ENCODE measurements around the gene UNKL.

The UNKL gene, protein sequence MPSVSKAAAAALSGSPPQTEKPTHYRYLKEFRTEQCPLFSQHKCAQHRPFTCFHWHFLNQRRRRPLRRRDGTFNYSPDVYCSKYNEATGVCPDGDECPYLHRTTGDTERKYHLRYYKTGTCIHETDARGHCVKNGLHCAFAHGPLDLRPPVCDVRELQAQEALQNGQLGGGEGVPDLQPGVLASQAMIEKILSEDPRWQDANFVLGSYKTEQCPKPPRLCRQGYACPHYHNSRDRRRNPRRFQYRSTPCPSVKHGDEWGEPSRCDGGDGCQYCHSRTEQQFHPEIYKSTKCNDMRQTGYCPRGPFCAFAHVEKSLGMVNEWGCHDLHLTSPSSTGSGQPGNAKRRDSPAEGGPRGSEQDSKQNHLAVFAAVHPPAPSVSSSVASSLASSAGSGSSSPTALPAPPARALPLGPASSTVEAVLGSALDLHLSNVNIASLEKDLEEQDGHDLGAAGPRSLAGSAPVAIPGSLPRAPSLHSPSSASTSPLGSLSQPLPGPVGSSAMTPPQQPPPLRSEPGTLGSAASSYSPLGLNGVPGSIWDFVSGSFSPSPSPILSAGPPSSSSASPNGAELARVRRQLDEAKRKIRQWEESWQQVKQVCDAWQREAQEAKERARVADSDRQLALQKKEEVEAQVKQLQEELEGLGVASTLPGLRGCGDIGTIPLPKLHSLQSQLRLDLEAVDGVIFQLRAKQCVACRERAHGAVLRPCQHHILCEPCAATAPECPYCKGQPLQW

DNA sequence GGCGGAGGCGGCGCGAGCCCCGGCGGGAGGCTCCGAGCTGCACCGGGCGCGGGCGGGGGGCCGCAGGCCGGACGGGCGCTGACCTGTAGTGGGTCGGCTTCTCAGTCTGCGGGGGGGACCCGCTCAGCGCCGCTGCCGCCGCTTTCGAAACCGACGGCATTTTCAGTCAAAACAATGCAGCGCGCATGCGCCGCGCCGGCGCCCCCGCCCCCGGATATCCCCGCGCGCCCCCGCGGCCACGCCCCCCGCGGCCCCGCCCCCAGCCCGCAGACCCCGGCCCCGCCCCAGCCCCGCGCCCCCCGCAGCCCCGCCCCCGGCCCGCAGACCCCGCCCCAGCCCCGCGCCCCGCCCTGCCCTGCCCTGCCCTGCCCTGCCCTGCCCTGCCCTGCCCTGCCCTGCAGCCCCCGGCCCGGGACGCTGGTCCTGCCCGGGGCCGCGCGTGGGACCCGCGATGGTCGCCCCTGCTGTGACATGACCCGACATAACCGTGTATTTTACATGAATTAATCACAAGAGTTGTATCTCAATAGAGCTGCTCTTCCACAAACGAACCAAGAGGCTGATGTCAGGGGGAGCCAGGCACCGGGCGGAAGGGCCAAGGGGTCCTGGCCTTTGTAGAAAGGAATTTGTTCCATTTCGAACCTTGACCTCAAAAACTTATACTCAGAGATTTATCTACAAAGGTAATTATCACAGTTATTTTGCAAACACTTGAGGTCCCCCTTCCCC lies at the start of gene UNKL:
Gene UNKL (minus strand): TSS at position 173 of the 729 bp plus-strand sequence. CDS start 13 bp downstream, at position 160.
- DNase-seq, result peak; percentile 88

DNA sequence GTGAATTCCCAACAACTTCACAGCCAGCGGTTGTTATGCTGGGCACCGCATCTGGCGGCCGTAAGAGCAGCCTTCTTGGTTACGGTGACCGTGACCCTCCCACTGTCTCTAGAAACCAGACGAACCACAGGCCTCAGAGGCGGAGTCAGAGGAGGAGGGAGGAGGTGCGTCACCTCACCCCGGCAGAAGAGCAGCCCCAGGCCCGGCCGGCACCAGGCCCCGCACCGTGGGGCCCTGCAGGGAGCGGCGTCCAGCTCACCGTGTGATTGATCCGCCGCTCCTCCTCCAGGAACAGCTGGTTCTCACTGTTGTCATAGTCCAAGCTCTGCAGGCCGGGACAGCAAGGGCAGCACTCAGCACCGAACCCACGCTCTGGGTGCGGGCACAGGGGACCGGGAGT lies 46.6 kb upstream of the UNKL start:
- DNase-seq, result no peak

DNA sequence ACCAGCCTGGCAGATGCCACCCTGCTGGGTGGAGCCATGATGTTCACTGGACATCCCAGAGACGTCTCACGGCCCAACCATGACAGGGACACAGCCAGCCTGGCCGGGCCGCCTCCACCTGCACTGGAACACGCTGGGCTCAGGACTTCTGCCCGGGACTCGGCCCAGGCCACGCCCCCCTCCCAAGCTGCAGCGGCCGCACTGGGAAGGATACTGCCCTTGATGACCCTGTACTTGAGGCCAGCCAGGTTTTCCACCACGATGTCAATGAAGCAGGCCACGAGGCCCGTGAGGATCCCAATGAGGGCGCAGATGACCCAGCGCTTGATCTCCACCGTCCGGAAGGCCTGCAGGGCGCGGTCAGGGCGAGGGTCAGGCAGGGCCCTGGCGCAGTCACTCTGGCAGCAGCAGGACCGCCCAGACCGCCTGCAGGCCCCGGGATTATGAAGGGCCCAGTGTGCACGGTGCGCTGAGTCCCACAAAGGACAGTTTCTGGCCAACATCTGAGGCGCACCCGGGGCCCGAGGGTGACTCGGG lies 46.2 kb upstream of the UNKL start:
- no peak for DNase-seq

DNA sequence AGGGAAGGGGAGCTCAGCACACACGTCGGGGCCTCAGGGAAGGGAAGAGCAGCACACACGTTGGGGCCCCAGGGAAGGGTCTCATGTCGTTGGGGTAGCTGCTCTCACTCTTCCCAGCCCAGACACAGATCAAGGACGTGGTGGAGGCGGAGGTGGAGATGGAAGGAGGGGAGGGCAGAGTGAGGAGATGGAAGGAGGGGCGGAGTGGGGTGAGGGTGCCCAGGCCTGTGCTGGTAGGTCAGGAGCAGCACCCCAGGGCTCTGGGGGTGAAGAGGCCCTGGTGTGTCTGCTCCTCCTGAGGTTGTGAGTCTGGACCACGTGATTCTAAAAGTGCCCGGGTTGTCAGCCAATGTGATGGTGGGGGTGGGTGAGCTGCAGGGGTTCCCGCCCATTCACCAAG lies 45.5 kb upstream of the UNKL start:
- DNase-seq, result no peak

DNA sequence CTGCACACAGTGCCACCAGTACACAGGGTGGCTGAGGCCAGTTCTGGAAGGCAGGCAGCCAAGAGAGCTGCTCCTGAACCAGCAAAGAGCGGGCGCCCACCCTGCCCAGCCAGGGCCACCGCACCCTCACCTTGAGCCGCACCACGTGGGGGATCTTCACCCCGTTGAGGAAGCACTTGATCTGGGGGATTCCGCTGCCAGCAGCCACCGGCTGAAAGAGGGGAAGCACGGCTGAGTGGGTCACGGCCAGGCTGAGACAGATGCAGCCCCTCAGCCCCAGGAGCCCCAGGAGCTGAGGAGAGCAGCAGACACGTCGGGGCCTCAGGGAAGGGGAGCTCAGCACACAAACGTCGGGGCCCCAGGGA lies 44.5 kb upstream of the UNKL start:
- DNase-seq, result no peak

DNA sequence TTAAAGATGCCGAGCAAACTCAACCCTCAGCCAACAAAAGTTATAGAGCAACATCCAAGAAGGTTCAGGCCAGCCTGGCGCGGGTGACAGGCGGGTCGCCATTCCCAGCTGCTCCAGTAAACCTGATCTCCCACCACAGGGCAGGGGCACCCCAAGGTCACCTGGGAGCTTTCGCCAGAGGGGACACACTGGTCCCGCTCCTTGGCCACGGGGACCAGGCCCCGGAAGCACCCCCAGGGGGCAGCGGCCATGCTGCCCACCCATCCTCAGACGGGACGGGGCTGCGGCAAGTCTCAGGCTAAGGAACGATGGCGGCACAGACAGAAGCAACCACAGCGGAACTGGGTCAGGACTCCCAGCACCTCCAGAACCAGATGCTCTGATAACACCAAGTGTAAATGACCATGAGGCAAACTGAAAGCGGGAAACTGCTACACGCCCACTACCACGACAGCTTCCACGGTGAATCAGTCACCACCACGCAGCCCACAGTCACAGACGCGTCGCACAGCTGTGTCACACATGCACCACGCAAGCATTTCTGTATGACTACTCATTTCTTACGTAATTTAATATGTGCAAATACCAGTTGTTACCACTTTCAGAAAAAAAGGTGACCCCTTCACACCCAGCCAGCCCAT lies 44.0 kb upstream of the UNKL start:
- DNase-seq, result peak; percentile 33

DNA sequence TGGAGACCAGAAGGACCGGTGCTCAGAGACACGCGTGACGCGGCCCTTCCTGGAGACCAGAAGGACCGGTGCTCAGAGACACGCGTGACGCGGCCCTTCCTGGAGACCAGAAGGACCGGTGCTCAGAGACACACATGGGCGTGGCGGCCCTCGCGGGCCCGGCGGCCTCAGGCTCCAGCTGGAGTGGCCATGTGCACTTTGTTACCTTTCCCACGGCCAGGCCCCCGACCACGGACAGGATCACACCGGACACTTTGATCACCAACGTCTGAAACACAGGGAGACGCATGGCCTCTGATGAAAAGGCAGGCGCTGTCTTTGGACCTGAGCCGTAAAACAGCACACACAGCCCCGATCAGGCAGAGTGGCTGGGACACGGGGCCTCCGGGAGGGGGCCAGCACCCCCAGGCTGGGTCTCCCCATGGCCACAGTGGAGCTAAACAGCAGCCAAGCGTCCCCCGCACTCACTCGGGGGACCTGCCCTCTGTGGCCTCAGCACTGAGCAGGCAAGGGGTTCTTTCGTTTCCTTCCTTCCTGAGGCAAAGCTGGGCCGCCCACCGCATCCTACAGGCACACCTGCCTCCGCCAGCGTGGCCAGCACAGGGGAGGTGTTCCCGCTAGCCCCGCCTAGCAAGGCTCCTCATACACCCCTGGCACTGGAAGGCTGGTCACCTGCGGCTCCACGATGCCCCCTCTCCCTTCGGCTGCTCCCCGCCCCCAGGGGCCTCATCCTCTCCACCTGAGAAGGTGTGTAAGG lies 43.2 kb upstream of the UNKL start:
- no peak for DNase-seq

DNA sequence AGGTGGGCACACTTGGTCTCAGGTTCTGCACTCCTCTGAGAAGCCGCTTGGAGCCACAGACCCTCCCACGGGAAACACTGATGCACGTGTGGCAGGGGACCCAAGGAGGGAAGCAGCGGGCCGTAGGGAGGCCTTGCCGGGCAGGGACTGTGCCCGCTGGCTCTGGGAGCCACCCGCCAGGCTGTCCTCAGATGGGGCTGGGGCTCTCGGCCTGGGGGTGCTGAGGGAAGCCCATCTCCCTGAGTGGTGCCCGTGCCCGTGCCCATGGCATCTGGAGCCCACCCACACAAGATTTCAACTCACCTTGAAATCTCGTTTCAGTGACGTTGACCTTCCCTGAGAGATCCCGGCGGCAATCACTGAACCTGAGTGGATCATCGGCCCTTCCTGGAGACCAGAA lies 42.4 kb upstream of the UNKL start:
- DNase-seq, result no peak

DNA sequence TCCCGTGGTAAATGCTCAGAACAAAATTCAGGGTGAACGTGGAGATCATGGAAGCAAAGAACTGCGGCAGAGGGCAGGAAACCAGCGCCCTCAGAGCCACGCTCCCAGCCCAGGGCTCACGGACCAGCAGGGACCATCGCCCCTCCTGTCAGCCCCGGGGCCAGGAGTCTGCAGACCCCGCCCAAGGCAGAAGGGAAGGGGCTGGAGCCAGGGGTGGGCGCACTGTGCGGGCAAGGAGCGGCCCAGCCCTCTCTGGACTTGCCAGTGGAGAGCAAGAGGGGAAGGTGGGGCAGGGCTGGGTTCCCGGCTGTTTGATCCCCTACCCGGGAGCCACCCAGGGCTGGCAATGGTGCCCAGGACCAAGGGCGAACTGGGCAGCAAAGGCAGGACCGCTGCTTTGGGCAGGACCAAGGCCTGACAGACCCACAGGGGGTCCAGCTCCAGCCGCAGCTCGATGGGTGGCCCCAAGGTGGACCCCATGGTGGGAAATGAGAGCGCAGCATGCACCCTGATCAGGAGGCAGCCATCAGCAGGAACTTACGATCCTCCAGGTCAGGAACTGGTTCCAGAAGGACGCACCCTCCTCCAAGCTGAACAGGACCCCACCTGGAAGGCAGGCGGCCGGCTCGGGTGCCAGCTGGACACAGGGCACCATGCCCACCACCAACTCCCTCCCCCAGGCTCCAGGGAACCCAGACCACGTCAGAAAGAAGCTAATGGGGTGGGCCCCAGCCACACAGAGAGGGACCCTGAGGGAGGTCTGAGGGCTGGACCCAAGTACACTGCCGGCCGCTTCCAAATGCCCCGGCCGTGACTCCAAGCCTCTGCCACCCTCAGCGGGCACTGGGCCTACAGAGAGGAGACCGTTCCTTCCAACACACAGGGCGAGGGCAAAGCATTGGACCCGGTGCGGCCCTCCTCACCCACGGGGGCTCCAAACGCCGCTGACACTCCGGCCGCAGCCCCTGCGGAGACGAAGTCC lies 41.0 kb upstream of the UNKL start:
- DNase-seq, result no peak

DNA sequence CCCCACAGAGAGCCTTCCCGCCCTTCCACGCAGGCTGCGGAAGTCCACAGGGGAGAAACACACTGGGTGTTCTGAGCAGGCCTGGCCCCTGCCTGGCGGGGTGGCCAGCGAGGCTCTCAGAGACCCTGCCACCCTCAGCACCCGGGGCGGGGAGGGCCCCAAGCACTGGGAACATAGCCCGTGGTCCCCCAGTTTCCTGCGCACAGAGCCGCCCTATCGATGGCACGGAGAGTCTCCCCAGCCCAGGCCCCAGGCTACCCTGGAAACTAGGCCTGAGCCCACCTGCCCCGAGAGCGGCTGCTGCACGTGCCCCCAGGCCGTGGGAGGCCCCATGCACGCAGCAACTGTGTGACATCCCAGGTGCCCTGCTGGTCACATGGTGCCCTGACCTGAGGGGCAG lies 40.1 kb upstream of the UNKL start:
- DNase-seq, result no peak

DNA sequence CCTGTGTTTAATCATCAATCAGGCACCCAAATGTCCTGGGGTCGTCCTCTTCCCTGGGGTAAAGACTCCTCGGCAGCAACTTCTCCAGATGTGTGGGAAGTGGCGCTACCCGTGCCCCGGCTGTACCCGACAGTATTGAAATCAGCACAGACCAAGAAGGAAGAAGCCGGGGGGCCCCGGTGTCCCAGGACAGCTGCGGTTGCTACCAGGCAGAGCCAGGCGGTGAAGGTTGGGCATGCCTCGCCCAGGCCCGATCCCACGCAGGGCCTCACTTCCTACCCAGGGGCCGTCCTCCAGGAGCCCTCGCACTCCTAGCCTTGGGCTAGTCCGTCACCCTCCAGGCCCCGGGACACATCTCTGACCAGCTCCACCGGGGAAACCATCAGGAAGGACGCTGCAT lies 38.8 kb upstream of the UNKL start:
- DNase-seq, result no peak

DNA sequence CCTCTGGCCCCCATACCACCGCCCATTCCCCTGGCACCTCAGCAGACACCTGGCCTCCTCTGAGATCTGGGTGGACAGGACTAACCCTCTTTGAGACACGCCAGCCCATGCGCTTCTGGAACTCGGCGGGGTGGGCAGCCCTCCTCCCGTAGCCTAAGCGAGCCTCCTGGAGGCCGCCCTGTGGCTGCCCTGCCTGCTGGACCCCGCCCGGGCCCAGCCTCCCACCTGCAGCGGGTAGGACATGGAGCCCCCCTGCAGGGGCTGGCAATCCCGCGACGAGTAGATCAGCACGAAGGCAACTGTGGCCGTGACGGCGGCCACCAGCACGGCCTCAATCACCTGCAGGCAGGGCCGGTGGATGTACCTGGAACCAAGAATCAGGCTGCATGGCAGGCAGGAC lies 38.0 kb upstream of the UNKL start:
- no peak for DNase-seq

DNA sequence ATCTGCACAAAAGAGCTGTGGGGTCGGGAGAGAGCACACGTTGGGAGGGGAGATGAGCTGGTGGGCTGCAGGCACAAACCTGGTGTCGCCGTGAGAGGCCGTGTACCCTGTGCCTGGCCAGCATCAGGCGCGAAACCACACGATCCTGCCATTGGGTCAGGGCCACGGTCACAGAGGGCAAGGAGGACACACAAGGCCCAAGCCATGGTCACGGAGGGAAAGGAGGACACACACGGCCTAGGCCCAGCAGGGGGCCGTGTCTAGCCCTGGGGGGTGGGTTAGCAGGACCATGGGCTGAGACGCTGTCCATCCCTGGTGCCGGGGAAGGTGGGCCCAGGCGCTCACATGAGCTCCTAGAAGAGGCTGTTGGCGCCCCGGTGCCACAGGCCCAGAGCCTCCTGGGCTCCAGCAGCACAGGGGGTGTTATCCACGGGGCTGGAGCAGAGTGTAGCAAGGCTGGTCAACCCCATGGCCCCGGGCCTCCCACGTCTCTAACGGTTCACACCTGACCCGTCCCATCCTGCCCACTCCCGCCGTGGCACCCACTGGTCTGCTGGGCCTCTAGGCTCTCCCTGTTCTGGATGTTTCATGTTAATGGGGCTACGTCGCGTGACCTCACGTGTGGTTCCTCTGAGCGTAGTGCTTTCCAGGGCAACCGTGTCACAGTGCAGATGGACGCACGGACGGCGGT lies 37.3 kb upstream of the UNKL start:
- no peak for DNase-seq

DNA sequence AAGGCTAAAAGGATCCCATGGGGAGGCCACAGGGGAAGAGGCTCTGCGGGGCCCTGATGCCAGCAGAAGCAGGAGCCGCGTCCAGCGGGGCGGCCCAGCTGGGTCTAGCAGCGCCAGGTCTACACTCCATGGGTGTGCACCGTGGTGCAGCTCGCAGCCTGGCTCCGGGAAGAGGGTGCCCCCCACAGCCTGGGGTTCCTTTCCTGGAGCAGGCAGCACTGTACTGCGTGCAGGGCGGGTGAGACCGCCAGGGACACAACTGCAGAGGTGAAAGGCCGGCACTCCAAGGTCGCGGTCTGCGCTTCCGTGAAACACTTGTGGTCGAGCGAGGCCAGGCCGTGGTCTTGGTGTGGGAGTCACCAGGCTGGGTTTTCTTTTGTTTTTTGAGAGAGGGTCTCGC lies 36.3 kb upstream of the UNKL start:
- no peak for DNase-seq

DNA sequence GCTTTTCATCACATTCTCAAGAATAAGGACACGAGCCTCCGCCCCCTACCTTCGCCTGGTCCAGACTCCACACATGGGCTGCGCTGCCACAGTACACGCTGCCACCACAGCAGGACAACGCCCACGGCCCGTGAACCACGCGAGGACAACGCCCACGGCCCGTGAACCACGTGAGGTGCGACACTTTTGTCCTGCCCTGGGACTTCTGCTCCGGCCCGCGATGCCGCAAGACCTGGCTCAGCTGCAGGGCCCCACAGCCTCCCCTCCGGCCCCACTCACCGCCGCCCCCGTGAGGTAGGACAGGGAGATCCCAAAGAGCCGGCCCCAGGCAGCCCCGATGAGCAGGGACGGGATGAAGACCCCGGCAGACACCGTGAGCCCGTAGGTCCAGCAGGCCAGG lies 35.7 kb upstream of the UNKL start:
- DNase-seq, result no peak

DNA sequence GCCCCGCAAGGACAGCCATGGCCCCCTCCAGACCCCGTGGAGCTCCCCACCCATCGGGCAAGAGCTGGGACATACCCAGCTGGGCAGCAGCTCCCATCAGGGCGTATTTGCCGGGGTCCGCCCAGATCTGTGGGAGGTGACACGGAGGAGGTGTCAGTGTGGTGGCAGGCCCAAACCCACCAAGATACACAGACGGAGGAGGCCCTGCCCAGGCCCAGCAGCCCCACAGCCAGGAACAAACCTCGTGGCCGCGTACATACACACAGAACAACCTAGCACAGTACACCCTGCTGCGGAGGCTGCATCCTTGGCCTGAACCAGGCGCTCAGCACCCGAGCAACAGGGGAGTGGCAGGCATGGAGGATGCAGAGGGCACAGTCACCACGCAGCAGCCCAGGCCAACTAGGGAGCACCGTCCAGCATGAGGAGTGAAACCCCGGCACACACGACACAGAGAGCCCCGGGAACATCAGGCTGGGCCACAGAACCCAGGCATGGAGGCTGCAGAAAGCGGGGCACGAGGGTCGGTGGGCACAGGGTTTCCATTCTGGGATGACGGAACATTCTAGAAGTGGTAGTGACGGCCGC lies 34.8 kb upstream of the UNKL start:
- DNase-seq, result no peak

DNA sequence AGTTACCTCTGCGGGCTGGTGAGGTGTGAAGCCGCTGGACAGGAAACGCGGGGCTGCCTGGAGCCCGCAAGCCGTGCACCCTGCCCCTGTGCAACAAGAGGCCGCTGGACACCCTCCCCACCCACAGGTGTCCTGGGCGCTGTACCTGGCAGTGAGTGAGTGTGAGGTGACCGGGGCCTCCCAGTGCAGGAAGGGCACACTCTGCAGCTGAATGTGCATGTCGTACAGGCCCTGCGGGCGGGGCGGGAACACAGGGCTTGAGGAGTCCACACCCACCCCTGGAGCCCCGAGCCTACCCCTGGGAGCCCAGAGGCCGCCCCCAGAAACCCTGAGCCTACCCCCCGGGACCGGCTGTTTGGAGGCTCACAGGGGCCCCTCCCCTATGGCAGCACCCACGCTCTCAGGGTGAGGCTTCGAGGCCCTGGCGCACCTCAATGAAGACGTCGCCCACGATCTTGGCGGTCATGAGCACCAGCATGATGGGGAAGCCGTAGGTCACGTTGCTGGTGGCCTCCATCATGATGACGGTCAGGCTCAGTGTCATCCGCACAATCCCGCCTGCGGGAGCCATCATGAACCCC lies 34.1 kb upstream of the UNKL start:
- no peak for DNase-seq

DNA sequence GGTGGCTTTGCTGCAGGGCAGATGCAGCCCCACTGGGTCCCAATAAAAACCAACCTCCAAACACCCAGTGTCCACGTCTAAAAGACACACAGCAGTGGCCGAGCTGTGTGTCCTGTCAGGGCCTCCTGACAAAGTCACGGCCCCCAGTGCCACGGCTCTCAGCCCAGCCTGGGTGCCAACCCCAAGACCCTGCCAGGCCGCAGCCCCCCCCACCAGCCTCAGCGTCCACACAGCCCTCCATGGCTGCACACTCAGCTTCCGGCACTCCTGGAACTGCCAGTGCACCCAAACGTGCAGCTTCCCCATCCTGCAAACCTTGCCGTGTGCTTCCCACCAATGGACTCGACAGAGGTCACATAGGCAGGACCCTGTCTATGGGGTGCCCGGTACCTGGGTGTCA lies 33.5 kb upstream of the UNKL start:
- no peak for DNase-seq

DNA sequence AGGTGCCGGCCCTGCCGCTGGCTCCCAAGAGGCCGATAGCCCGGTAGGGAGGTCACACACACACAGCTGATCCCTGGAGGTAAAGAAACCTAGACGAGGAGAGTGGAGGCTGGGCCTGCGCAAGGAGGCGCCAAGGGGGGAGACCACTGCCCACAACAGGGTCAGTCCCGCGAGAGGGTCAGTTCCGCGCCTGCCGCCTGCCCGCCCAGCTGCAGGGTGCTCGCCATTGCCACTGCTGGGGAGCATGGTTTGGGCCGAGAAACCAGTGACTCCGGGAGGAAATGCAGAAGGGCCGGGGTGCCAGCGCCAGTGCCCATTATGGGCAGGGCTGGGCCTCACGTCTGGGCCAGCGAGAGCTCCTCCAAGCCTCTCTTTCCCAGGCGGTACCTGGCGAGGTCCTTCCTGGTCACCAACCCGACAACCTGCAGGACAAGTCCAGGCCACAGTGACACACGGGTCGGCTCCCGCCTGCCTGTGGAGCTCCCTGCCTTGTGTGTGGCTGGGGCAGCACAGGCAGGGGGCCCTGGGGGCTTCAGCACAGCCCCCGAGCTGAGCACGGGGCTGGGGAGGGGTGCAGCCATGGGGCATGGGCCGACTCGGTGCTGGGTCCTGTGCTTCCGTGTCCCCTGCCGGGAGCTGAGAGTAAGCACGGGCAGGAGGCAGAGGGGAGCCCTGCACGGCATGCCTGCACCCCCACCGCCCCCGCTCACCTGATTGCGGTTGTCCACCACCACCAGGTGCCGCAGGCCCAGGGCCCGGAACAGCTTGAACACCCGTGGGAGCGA lies 32.0 kb upstream of the UNKL start:
- no peak for DNase-seq

Data from activated CD4-positive, alpha-beta T cell treated with anti-CD3 and anti-CD28 coated beads, Interleukin-2, Interleukin-6, amounts not matched to agents 100 ng/mL and 50 ng/mL, durations not matched to agents 16 hours and 8 hours (primary cell).